Progenitor cell of endocrine pancreas (in vitro differentiated cells): ENCODE measurements around the gene GTF2IRD1. TPM values are rescaled to one million over a fixed set of nuclear protein-coding genes. Genes with fewer than 3 reads are reported as not detected.

Experiments
- DNase-seq: peaks from one replicate; pipeline ENCODE4 v3.0.0; 2021; ENCODE audit warnings: low spot score; ENCODE audit not compliant: unreplicated experiment
- H3K27ac Mint-ChIP-seq: 2 replicates; pipeline ENCODE4 v1.8.0; 2021; ENCODE audit warnings: mild to moderate bottlenecking, moderate library complexity, mixed read lengths
- H3K27me3 Mint-ChIP-seq: 2 replicates; pipeline ENCODE4 v1.8.0; 2021; ENCODE audit warnings: mixed read lengths
- H3K36me3 Mint-ChIP-seq: 2 replicates; pipeline ENCODE4 v1.8.0; 2022; ENCODE audit warnings: mixed read lengths; ENCODE audit not compliant: insufficient read depth
- H3K4me1 Mint-ChIP-seq: 2 replicates; pipeline ENCODE4 v1.8.0; 2021; ENCODE audit warnings: low read depth, mixed read lengths
- H3K4me3 Mint-ChIP-seq: 2 replicates; pipeline ENCODE4 v1.8.0; 2021; ENCODE audit warnings: low read depth, mild to moderate bottlenecking, moderate library complexity, mixed read lengths
- H3K9me3 Mint-ChIP-seq: 2 replicates; pipeline ENCODE4 v1.8.0; 2021; ENCODE audit warnings: low read depth, mixed read lengths
- CTCF ChIP-seq: fragments of 200-600 bp; sonication (generic); IDR thresholded peaks from one replicate; pipeline ENCODE4 v1.5.0; 2021; ENCODE audit warnings: antibody characterized with exemption, mild to moderate bottlenecking; ENCODE audit not compliant: unreplicated experiment
- total RNA-seq: library from RNA; stranded (reverse); gene quantifications from 2 replicates; pipeline ENCODE4 v1.2.1, GENCODE V29; 2021

The GTF2IRD1 gene
- total RNA-seq, 1 donor from 2014 or later: 60.7 TPM

DNA sequence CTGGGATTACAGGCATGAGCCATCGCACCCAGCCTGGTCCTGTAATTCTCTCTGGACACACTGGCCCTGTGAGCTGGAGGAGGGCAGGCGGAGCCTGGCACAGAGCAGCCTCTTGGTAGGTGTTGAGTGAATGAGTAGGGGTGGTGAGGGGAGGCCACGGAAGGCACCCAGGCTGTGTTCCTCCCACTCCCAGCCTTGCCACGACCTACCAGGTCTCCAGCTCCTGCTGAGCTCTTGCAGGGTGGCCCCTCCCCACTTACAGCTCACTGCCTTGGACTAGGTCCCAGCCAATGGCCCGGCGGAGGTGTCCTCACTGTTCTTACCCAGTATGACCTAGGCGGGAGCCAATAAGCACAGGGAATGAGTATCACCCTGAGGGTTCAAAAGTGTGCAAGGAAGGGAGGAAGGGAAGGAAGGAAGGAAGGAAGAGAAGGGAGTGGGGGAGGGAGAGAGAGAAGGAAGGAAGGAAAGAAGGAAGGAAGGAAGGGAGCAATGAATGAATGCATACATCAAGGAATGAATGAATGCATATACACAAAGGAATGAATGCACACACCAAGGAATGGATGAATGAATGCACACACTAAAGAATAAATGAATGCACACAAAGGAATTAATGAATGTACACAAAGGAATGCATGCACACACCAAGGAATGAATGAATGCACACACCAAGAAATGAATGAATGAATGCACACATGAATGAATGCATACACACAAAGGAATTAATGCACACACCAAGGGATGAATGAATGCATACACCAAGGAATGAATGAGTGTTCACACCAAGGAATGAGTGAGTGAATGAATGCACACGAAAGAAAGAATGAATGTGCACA, 45.5 kb downstream of the GTF2IRD1 start:
- H3K27ac Mint-ChIP-seq: peak overlapping the region; percentile 69
- H3K27me3 Mint-ChIP-seq: no peaks in the 10 kb centered on the region
- peaks cover 6% of the 10 kb centered on the region for H3K36me3 Mint-ChIP-seq
- H3K4me3 Mint-ChIP-seq: no peak overlapping the region
- no peaks in the 10 kb centered on the region for H3K9me3 Mint-ChIP-seq
- TF ChIP-seq CTCF: no peak
- DNase-seq: no peak
- peaks cover 3% of the 10 kb centered on the region for H3K4me1 Mint-ChIP-seq

DNA sequence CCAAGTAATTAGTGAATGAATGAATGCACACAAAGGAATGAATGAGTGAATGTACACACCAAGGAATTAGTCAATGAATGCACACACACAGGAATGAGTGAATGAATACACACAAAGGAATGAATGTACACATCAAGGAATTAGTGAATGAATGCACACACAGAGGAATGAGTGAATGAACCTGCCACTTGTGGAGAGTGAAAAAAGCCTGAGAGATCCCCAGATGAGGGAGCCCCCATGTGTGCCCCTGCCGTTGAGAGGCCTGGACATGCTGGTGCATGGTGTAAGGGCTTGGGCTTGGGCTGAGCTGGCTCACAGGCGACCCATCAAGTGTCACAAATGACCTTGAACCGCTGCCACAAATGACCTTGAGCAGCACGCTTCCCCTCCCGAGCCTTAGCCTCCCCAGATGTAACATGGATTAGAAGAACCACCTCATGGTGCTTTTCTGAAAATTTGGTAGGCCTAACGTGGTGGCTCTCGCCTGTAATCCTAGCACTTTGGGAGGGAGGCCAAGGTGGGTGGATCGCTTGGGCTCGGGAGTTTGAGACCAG, 46.2 kb downstream of the GTF2IRD1 start:
- Mint-ChIP-seq H3K4me1 (peaks cover 3% of the 10 kb centered on the region), H3K27ac (peak overlapping the region; percentile 69), H3K27me3 (no peaks in the 10 kb centered on the region), H3K9me3 (no peaks in the 10 kb centered on the region), H3K4me3 (no peak overlapping the region), H3K36me3 (peaks cover 6% of the 10 kb centered on the region)
- DNase-seq: no peak
- no peak for TF ChIP-seq CTCF

GRCh38 chr7:74501298-74501697, 47.6 kb downstream of the GTF2IRD1 start:
- DNase-seq: no peak
- no peak for TF ChIP-seq CTCF
- Mint-ChIP-seq H3K27me3 (no peaks in the 10 kb centered on the region), H3K4me1 (peaks cover 3% of the 10 kb centered on the region), H3K27ac (no peak overlapping the region), H3K9me3 (no peaks in the 10 kb centered on the region), H3K4me3 (no peak overlapping the region), H3K36me3 (peaks cover 4% of the 10 kb centered on the region)

GRCh38 chr7:74502216-74502891, 48.6 kb downstream of the GTF2IRD1 start:
- H3K4me3 Mint-ChIP-seq: no peak overlapping the region
- no peak for DNase-seq
- H3K36me3 Mint-ChIP-seq: peaks cover 4% of the 10 kb centered on the region
- H3K9me3 Mint-ChIP-seq: no peaks in the 10 kb centered on the region
- TF ChIP-seq CTCF: no peak
- H3K27me3 Mint-ChIP-seq: no peaks in the 10 kb centered on the region
- no peak overlapping the region for H3K27ac Mint-ChIP-seq
- H3K4me1 Mint-ChIP-seq: peaks cover 3% of the 10 kb centered on the region

DNA sequence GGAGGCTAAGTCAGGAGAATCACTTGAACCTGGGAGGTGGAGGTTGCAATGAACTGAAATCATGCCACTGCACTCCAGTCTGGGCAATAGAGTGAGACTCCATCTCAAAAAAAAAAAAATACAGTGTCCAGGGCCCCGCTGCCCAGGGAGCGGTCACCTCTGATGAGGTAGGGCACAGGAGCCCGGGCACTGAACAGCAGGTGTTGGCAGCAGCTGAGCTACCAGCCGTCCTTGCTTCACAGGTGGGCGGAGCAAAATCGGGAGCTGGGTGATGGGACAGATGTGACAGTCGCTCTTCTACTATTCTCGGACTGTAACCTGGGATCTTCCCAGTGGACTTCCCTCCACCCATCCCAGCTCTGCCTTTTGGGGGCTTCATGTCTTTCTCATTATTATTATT, 49.4 kb downstream of the GTF2IRD1 start:
- H3K9me3 Mint-ChIP-seq: no peaks in the 10 kb centered on the region

More for the DNA sequence above, 49.4 kb downstream of the GTF2IRD1 start:
- H3K36me3 Mint-ChIP-seq: peaks cover 4% of the 10 kb centered on the region
- no peak overlapping the region for H3K4me3 Mint-ChIP-seq
- TF ChIP-seq CTCF: no peak
- peaks cover 2% of the 10 kb centered on the region for H3K4me1 Mint-ChIP-seq
- no peak for DNase-seq
- H3K27me3 Mint-ChIP-seq: no peaks in the 10 kb centered on the region
- H3K27ac Mint-ChIP-seq: no peak overlapping the region
